Measurements from ENCODE around the gene EIF5A2.

- TF ChIP-seq POLR2AphosphoS5 (IDR thresholded peaks at IDR 0.05) = no peak
- no peak for TF ChIP-seq CTCF (IDR thresholded peaks at IDR 0.05)
- no peak for TF ChIP-seq POLR2A (IDR thresholded peaks at IDR 0.05)
Measured at GRCh38 chr3:170897978-170898377, 10.5 kb downstream of the EIF5A2 start.

All from transverse colon (tissue), 4 donors.